Measurements from ENCODE around the gene BTN1A1.
A peak's percentile ranks its signal among the peaks of the same experiment; 100 is the strongest.
"Not testable (repeated sequence)": the region's sequence is repeated elsewhere in the genome, so short reads cannot be mapped to it uniquely, and the experiment has no call there.

Gene BTN1A1

GRCh38 chr6:26537160-26537845, 37.2 kb downstream of the BTN1A1 start:
- DNase-seq (ENCODE audit: low read depth, low spot score) = peak; percentile 80

DNA sequence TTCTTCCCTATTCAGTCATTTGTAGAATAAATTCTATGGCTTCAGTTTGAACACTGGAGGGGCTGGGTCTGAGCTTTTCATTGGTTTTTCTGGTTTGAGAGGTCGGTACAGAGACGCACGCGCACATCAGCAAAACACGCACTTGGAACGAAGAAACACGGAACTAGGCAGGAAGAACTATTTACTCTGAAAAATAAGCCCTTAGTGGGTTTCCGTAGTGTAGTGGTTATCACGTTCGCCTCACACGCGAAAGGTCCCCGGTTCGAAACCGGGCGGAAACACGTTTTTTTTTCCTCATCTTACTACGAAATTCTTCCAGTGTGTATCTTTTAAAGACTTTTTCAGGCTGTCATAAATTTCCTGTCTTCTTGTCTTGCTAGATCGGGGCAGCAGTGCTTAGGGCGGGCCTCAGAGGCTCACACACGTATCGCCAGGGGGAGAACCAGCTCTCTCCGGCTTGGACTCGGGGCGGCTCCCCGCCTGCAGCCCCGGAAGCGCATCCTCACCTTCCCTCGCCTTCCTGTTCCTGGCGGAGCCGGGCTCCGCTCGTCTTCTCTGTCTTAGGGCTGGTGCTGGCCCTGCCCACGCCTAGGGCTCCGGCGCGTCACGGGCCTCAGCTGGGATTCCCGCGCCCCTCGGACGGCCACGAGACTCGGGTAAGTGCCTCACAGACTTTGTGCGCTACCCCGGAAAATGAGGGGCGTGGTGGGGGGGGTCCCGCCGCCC, 37.9 kb downstream of the BTN1A1 start, which contains the start of gene HMGN4:
TSS of gene HMGN4 (plus strand) at position 521 of the 726 bp plus-strand sequence. CDS start 6,841 bp downstream, outside the sequence.
- DNase-seq (ENCODE audit: low read depth, low spot score) = peak; percentile 82

DNA sequence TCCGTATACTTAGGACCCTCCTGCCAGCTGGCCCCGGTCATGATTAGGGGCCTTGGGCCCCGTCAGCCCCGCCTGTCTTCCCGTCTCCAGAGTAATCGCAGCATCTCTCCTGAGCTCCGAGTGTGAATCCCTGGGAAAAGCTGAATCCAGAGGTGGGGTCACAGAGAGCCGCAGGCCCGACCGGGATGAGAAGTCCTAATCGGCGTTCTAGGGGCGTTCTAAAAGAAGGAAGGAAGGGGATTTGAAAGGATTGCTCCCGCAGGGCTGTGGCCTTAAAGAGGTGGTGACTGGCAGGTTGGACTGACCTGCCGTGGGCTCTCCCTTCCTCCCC, 38.4 kb downstream of the BTN1A1 start:
- DNase-seq (ENCODE audit: low read depth, low spot score) = no peak

GRCh38 chr6:26539071-26539615, 39.0 kb downstream of the BTN1A1 start:
- DNase-seq (ENCODE audit: low read depth, low spot score) = no peak

DNA sequence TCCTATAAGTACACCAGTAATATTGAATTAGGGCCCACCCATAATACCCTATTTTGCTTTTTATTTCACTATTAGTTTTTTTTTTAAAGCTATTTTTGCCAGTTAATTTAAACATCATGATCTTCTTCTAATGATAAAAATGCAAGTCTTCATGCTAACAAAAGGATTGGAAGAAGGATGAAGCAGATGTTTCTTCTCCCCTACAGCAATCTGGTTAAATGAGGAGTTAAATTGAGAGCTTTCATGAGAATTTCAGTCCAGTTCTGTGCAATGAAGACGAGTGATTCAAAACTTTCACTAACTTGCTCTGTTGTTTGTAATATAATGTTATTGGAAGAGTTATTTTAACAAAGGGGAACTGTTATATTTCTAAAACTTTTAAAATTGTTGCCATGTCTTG, 41.5 kb downstream of the BTN1A1 start:
- no peak for DNase-seq (ENCODE audit: low read depth, low spot score)

DNA sequence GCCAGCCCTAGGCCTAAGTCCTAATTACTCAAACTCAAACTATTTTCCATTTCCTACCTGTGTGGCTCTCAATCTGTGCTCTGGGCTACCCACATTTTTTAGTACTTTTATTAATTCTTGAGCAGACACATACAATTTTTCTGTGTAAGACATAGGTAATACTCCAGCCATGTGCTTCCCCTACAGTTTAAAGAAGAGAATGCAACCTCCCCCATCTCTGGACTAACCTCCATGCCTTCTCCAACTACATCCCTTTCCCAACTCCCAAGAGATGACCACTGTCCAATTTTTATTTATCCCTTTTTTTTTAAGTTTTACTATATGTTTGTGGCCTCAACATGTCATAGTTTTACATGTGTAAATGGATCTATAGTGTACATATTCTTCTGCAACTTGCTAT, 43.9 kb downstream of the BTN1A1 start:
- DNase-seq (ENCODE audit: low read depth, low spot score) = no peak

- DNase-seq (ENCODE audit: low read depth, low spot score) = no peak
Measured at GRCh38 chr6:26544473-26544872, 44.4 kb downstream of the BTN1A1 start.

GRCh38 chr6:26545627-26546026, 45.5 kb downstream of the BTN1A1 start:
- DNase-seq (ENCODE audit: low read depth, low spot score) = no peak

DNA sequence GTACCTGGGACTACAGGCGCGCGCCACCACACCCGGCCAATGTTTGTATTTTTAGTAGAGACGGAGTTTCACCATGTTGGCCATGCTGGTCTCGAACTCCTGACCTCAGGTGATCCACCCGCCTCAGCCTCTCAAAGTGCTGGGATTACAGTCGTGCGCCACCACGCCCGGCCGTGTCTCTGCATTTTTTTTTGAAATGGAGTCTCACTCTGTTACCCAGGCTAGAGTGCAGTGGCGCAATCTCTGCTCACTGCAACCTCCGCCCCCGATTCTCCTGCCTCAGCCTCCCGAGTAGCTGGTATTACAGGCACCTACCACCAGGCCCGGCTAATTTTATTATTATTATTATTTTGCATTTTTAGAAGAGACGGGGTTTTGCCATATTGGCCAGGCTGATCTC, 47.3 kb downstream of the BTN1A1 start:
- DNase-seq (ENCODE audit: low read depth, low spot score) = not testable (repeated sequence)

DNA sequence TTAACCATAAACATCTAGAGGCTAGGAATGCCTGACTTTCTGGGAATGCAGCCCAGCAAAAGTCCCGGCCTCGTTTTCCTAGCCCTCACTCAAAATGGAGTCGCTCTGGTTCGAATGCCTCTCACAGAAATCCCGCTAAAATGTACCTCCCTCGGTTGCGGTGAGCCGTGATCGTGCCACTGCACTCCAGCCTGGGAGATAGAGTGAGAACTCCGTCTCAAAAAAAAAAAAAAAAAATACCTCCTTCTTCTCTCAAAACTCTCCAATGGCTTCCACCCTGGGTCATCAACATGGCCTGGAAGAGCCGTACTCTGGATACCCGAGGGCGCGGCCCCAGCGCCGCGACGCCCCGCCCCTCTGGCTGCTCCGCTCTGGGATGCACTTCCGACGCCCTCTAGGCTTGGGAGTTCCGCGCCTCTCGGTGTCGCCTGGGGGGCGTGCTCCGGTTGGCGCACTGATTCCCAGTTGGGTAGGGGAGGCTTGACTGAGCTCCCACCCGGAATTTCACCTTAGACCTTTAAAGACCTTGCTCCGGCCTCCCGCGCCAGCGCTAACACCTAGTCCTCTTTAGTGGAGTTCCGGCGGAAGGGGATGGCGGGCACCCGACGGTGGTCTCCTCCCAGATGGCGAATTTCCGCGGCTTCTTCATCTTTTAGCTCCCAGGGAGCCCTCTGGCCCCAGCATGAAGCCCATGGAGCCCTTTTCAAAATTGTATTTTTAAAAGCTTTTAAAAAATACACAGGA, 50.3 kb downstream of the BTN1A1 start:
- DNase-seq (ENCODE audit: low read depth, low spot score) = no peak

DNA sequence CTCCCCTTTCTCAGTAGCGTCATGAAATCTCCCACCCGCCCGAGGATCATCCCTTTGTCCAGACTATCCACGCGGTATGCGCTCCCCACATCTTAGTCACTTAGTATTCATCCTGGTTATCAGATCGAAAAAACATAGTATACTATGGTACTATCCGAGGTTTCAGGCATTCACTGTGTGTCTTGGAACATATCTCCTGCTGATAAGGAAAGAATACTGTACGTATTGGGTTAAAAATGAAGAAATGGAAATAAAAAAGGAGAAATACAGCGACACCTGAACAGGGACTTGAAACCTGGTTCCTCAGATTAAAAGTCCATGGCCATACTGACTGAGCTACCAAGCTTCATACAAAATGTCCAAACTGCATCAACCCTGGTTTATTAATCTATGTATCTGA, 52.1 kb downstream of the BTN1A1 start:
- no peak for DNase-seq (ENCODE audit: low read depth, low spot score)

DNA sequence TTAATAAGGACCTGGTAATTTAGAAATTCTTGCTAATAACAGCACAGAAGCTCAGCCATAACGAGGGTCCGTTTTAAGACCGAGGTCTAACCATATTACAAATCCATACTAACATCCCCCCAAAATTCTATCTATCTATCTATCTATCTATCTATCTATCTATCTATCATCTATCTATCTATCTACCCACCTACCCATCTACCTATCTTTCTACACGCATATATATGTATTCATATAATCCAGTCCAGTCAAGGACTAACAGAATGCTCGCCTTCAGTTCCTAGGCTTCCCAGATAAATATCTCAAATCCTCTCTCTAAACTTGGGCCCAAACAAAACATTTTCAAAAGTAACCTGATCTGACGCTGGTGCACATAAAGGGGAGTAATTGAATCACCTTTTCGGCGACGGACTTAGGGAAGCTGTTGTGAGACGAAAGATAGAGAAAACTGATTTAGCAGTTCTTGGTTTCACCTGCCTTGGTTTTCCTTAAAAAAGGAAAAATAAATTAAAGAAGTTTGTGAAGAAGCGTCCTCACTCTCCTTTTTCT, 52.6 kb downstream of the BTN1A1 start:
- no peak for DNase-seq (ENCODE audit: low read depth, low spot score)

- DNase-seq (ENCODE audit: low read depth, low spot score) = no peak
Measured at GRCh38 chr6:26553264-26553634, 53.1 kb downstream of the BTN1A1 start.

DNA sequence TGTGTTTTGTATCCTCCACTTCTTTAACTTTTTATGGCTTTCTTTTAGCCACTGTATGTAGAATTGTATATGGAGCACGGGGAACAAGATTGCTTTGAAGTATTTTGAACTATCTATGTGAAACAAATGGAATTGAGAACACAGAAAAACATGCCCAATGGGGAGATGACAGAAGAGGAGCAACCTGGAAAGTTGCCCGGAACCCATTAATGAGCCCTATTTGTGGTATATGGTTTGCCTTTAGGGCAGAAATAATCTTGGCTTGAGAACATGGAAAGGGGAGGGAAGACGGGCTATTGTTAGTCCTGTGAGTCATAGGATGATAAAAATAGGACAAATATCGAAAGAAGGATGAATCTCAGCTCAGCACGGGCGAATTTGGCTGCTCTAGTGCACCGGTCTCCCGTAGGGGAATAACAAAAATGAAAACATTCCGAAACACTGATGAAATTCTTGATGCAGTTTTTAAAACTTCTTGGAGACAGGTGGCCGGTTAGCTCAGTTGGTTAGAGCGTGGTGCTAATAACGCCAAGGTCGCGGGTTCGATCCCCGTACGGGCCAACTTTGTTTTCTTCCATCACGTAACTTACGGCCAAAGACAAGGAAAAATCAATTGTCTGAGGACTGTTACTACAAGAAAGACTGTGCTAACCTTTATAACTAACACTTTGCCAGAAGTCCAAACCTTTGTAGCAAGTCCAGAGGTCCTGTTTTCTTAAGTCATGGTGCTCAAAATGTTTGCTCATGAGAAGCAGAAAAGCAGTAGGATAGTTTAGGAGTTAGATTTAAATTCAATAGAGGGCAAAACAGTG, 53.7 kb downstream of the BTN1A1 start:
- no peak for DNase-seq (ENCODE audit: low read depth, low spot score)

DNA sequence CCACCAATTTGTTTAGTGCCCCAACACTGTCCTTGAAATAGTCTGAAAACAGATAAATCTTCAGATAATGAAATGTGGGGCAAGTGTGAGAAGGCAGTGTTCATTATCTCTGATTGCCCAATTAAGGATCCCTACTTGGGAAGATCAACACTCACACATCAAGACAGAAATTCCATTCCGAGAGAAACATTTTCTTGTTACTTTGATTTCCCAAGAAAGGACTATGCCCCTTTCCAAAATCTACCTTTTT, 54.3 kb downstream of the BTN1A1 start:
- no peak for DNase-seq (ENCODE audit: low read depth, low spot score)

- DNase-seq (ENCODE audit: low read depth, low spot score) = no peak
Measured at GRCh38 chr6:26554697-26555504, 54.8 kb downstream of the BTN1A1 start.

- no peak for DNase-seq (ENCODE audit: low read depth, low spot score)
Measured at GRCh38 chr6:26555505-26556262, 55.6 kb downstream of the BTN1A1 start.

DNA sequence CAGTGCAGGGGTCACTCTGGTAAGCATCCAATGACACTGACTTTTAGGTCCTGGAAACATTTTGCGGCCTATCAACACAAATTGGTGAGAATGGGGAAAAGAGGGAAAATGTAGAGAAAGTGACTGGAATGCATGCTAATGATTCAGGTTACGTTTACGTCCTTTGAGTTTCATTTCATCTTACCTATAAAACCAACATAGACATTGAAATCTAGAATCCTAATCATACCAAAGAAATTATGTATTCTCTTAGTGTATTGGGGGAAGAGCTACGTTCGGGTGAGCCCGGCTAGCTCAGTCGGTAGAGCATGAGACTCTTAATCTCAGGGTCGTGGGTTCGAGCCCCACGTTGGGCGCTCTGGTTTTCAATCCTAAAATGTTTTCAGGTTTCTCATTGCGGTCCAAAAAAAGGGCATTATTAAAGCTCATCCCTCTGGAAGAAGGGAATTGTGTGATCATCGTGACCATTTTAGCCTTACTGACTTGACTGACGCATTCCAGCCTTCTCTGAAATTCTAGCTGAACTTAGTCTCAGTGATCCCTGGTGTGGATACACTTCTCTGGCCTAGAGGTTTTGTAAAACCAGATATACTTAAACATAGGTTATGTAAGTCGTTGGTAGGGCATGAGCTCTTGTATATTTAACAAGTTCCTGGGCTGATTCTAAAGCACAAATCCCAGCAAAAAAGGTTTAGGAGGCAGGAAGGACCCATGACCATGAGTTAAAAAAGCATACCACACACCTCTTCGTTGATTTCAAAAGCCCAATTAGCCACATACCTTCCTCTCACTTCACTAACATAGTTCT, 56.4 kb downstream of the BTN1A1 start:
- no peak for DNase-seq (ENCODE audit: low read depth, low spot score)
